Caki2 (cell line): Measurements from ENCODE around the gene PDZD8. TPM values are rescaled to one million over a fixed set of nuclear protein-coding genes. Genes with fewer than 3 reads are reported as not detected.
"Not testable (repeated sequence)": the region's sequence is repeated elsewhere in the genome, so short reads cannot be mapped to it uniquely, and the experiment has no call there.

ENCODE experiments used
- DNase-seq: peaks from one replicate; pipeline ENCODE4 v3.0.0-alpha.2; 2015; ENCODE audit warnings: low read depth
- in situ Hi-C: cut with HindIII; loops from 2 replicates; pipeline ENCODE4 v1.10.0; 2016; ENCODE audit warnings: low sequenced_read_pairs, low pct_unique_long_range_greater_than_20kb, mixed read lengths
- total RNA-seq: library from RNA; depleted of rRNA; stranded (reverse); fragments of >200 nt; shearing (Covaris generic); gene quantifications from 2 replicates; pipeline ENCODE4 v1.2.3, GENCODE V29; 2014; ENCODE audit warnings: low replicate concordance; rRNA removed

PDZD8 gene
- total RNA-seq, 1 experiment from 2014 or later: 31.6 TPM

DNA sequence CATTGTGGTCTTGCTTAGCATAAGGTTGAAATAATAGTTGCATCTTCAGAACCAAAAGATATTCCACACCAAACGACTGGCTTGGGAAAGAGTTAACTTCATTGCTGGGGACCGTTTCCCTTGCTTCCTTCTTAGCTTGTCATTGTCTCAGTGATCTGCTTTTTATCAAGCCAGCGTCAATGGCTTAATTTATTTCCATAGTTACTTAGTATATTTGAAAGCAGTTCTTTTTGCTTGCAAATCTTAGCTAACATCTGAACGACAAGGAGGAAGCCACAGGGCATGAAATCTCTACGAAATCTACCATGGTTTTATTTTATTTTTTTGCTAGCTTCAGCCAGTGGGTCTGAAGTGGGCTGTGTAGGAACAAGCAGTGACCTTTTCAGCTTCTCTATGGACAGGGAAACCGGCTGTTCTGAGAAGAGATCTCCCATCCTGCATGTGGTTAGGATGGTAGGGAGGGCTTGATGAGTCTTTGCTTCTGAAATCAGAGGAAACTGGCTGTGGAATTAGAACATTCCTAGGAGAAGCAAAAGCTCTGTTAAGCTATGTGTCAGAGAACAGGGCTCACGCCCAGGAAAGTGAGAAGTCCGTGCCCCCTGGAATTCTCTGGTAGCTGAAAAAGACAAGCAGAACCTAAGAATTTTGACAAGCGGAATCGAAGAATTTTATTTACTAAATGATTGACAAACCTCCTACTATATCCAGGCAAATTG, 126.3 kb downstream of the PDZD8 start:
- in situ Hi-C loops: no loop called here
- no peak for DNase-seq

DNA sequence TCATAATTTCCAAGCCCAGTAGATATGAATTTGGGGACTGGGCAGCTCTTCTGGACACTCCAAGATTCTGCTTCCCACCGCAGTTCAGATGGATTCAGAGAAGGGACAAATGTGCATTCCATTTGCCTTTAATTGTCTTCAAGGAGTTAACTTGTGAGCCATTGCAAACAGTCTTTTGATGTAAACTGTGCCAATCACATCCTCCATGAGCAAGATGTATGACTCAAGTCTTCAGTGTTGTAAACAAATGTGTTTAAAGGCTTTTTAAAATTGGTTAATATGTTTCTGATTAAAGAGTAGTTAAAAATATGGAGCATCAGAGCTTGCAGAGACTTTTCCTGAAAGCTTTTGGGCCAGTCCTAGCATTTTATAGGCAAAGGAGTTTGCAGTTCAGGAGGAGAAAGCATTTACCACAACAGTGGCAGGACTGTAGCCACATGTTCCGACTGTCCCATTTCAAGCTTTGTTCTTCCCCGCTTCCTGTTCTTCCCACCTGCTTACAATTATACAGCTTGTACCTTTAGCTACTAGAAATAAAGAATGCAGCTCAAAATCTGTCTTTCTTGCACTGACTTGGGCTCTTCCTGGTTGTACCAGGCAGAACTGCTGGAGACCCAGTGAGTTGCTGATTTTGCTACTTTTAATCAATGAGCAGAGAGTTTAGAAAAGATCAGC, 128.1 kb downstream of the PDZD8 start:
- DNase-seq: no peak
- in situ Hi-C loops: no loop called here

DNA sequence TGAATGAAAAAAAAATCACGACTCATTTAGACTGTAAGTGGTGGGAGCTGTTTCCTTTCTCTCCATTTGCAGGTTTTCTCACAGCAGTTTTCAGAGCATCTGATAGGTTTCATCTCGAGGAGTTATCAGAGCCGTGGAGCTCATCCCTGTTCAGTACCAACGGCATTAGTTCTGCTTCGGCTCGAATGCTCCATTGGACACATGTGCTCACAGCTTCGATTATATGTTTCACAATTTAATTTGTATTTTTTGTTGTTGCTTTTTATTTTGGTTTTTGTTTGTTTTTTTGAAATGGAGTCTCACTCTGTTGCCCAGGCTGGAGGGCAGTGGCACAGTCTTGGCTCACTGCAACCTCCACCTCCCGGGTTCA, 132.8 kb downstream of the PDZD8 start:
- no peak for DNase-seq
- in situ Hi-C loops: no loop called here

DNA sequence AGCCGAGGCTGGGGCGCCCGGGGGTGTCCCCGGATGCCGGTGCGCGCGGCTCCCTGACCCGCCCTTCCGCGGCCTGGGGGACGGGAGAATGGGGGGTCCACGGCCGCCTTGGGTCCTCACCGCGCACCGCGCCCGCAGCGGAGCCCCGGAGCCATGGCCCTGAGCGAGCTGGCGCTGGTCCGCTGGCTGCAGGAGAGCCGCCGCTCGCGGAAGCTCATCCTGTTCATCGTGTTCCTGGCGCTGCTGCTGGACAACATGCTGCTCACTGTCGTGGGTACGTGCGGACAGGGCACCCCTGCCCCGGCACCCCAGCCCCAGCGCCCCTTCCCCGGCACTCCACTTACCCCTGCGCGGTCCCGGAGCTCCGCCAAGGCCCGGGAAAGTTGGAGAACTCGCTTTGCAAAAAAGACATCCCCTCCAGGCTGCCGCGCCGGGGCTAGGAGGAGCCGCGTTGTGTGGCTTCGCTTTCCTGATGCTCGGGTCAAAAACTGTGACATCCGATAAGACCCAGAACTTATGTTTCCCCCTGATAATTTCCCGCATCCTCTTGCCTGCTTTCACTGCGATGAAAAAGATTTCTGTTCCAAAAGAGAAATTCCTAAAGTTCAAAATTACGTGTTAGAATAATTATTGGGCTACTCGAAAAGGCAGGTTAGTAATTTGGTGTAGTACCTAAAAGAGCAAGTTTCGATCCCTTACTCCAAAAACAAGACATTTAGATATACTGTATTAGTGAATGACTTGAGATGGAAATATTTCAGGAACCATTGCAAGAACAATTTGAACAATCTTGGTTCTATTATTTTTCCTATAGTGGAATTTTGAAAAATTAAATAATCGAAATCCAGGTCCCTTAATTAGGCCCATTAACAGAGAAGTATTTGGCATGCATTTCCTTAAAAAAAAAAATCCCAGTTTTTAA, 133.4 kb downstream of the PDZD8 start:
- in situ Hi-C loops: no loop called here
- no peak for DNase-seq

DNA sequence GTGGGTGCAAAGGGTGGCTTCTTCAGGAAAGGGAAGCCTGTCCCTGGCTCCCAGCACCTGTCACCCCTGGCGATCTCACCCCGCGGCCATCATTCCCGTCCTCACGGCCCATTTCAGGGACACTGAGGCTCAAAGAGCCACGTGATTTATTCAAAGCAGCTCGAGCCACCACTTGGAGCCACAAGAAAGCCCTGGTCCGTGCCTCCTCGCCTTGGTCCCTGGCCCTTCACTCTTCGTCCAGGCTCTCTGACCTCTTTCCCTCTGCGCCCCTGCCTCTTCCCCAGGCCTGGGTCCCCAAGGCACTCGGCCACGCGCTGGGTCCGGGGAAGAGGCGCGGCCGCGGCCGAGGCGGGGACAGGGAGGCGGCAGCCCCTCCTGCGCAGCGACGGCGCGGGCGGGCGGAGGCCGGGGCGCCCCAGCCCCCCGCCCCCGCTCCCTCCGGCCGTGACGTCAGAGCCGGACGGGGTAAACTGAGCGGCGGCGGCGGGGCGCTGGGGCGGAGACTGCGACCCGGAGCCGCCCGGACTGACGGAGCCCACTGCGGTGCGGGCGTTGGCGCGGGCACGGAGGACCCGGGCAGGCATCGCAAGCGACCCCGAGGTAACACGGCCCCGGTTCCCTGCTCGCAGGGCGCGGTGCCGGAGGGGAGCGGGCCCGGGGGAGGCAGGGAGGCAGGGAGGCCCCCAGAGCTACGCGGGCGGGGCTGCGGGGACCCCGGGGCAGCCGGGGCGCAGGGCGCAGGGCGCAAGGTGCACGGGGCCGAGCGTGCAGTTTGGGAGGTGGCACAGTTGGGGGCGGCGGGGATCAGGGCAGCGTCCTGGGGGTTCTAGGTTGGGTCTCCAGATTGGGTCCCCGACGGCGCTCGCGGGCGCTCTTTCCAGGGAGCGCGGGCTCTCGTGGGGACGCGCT, 134.4 kb downstream of the PDZD8 start, which contains the start of gene SLC18A2:
SLC18A2 (plus strand) TSS at position 494 of the 909 bp plus-strand sequence. CDS start 580 bp downstream, outside the sequence.
- in situ Hi-C loops: no loop called here
- no peak for DNase-seq

DNA sequence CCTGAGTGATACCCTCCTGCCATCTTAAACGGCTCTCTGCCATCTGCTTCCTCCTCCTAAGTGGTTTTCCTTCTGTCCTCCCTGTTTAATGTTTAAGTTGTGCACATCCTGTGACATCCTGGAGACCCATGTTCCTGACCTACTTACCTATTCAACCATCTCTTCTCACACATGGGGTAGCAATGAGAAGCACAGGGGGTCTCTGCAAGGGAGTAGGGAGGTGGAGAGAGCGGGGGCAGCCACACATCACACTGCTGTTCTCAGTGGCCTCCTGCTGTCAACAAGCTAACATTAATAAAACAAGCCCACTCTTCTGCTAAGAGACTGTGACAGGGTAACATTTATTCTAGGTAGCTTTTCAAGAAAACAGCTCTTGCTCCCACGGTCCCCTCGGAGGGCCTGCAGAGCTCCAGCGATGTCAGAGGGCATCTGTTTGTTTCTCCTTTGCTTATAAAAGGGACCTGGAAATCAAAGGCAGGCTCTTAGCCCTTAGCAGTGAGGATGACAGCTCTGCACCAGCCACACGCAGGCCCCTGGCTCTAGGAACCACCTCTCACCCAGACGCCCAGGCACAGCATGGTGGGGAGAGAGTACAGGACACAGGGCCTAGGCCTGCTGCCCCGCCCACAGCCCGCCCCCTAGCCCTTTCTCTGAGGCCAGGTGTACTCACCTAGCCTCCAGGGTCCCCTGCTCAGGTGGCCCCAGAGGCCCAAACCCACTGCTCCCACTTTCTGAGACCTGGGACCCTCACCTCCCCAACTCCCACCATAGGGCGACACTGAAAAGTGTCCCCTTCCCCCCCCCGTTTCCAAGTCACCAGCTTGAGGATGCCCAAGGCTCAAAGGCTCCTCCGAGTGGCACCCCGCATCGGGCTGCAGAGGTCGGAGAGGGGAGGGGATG, 135.3 kb downstream of the PDZD8 start:
- DNase-seq: no peak
- in situ Hi-C loops: no loop called here

DNA sequence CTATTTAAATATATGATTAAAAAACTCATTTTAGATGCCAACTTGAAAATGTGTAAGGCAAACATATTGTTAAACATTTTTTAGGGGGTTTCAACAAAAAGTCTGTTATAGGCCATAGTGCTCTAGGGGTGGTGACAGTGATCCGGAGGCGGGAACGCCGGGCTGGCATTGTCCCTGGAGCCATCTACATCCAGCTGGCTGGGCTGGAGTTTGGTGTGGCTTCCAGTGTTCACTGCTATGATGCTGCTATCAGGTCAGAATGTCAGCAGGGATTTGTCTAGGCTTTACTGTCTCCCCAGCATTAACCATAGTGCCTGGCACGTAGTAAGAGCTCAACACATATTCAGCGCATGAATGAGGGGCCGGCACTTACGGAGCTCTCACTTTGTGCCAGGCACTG, 136.2 kb downstream of the PDZD8 start:
- DNase-seq: no peak
- in situ Hi-C loops: no loop called here

DNA sequence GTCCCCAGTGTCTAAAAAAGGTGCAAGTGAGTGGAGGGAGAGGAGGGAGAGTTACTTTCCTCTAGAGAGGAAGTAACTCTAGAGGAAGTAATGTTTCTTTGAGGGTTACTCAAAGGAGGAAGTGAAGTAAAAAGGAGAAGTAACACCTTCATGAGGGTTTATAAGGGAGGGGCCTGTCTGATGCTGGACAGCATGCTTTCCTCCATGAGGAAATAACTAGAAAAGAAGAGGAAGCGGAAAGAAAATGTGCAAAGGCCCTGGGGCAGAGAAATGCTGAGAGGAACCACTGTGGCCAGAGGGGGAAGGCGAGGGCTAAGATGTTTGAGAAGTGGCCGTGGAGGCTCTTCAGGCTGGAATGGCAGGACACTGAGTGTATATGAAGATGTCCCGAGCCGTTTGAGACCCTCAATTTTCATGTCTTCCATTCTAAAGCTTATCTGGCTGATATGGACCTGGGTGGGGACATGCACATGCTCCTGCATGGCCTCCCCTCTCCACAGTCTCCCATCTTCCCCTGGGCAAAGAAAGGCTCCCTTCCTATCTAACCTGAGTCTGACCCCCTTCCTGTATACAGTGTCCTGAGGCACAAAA, 137.7 kb downstream of the PDZD8 start:
- no peak for DNase-seq
- in situ Hi-C loops: no loop called here

DNA sequence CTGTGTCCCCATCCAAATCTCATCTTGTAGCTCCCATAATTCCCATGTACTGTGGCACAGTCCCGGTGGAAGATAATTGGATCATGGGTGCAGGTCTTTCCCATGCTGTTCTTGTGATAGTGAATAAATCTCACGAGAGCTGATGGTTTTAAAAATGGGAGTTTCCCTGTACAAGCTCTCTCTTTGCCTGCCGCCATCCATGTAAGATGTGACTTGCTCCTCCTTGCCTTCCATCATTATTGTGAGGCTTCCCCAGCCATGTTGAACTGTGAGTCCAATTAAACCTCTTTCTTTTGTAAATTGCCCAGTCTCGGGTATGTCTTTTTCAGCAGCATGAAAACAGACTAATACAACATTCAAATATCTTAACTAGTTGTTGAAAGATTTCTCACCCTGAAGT, 145.1 kb downstream of the PDZD8 start:
- DNase-seq, in situ Hi-C loops: not testable (repeated sequence)

DNA sequence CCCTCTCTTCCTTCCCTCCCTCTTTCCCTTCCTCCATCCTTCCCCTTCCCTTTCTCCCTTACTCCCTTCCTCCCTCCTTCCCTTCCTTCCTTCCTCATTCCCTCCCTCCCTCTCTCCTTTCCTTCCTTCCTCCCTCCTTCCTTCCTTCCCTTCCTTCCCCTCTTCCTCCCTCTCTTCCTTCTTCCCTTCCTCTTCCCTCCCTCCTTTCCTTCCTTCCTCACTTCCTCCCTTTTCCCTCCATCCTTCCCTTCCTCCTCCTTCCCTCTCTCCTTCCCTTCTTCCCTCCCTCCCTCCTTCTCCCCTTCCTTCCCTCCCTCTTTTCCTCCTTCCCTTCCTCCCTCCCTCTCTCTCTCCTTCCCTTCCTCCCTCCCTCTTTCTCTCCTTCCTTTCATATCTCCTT, 147.0 kb downstream of the PDZD8 start:
- no peak for DNase-seq
- in situ Hi-C loops: no loop called here

Other genes starting within 250 kb of the PDZD8 start
- 0.27 and 0.67 TPM in 2 replicates for gene VAX1, start 237.2 kb downstream of the PDZD8 start, total RNA-seq
- not detected in 2 replicates for gene KCNK18, start 178.0 kb downstream of the PDZD8 start, total RNA-seq
- gene SLC18A2, start 134.3 kb downstream of the PDZD8 start, total RNA-seq: not detected in 2 replicates
- 3.2 TPM in 1 of 2 replicates, not detected in the other for gene EMX2, start 167.3 kb upstream of the PDZD8 start, total RNA-seq